PC-3 (cell line): ENCODE data around the gene CEP41. TPM values are rescaled to one million over a fixed set of nuclear protein-coding genes. Genes with fewer than 3 reads are reported as not detected.
A peak's percentile ranks its signal among the peaks of the same experiment; 100 is the strongest.

ENCODE experiments used
- ATAC-seq: fragments of 200-7000 bp; cut with Tn5 transposase; 2 replicates; pipeline ENCODE4 v1.9.1; 2020; ENCODE audit warnings: mild to moderate bottlenecking, moderate library complexity
- BruUV-seq: library from RNA; stranded (reverse); fragments of 400-500 nt; replicated peaks from 2 replicates; lab custom pipeline; 2021; lab: Mats Ljungman, UMichigan
- CTCF ChIA-PET: fragments of 300-600 bp; sonication (Branson Sonifier 250); formaldehyde crosslinking; loops from one replicate; lab custom pipeline; 2022; ENCODE audit warnings: antibody characterized with exemption; lab: Charles Lee
- POLR2A ChIA-PET: fragments of 300-600 bp; sonication (Branson Sonifier 250); formaldehyde crosslinking; loops from one replicate; lab custom pipeline; 2022; ENCODE audit warnings: antibody characterized with exemption; ENCODE audit not compliant: unreplicated experiment; lab: Charles Lee
- DNase-seq: peaks from one replicate; pipeline ENCODE4 v3.0.0-alpha.2; 2015
- H2AFZ ChIP-seq: fragments of 300-600 bp; sonication (generic); 2 replicates; pipeline ENCODE4 v1.6.0; 2016; ENCODE audit warnings: antibody characterized with exemption, low read length
- H3F3A ChIP-seq: fragments of 300-600 bp; sonication (generic); one replicate; pipeline ENCODE4 v1.6.0; 2017; ENCODE audit warnings: antibody characterized with exemption, low read length, control low read depth, mild to moderate bottlenecking; ENCODE audit not compliant: unreplicated experiment
- H3K27ac ChIP-seq: fragments of 300-600 bp; sonication (generic); 2 replicates; pipeline ENCODE4 v1.5.1; 2016; ENCODE audit warnings: mild to moderate bottlenecking, low read length
- H3K27me3 ChIP-seq: fragments of 300-600 bp; sonication (generic); 2 replicates; pipeline ENCODE4 v1.6.1; 2016; ENCODE audit warnings: low read length, mixed read lengths
- H3K36me3 ChIP-seq: fragments of 300-600 bp; sonication (generic); 2 replicates; pipeline ENCODE4 v1.6.1; 2016; ENCODE audit warnings: low read depth, mixed run types, low read length, mixed read lengths
- H3K4me1 ChIP-seq: fragments of 300-600 bp; sonication (generic); 2 replicates; pipeline ENCODE4 v1.5.1; 2016; ENCODE audit warnings: low read length; ENCODE audit not compliant: insufficient read depth
- H3K4me2 ChIP-seq: fragments of 300-600 bp; sonication (generic); 2 replicates; pipeline ENCODE4 v1.6.0; 2016; ENCODE audit warnings: low read length
- H3K4me3 ChIP-seq: fragments of 300-600 bp; sonication (generic); 2 replicates; pipeline ENCODE4 v1.5.1; 2016; ENCODE audit warnings: mild to moderate bottlenecking, low read length, mixed read lengths
- H3K79me2 ChIP-seq: fragments of 300-600 bp; sonication (generic); 2 replicates; pipeline ENCODE4 v1.6.1; 2017; ENCODE audit warnings: low read length, mixed read lengths
- H3K9ac ChIP-seq: fragments of 300-600 bp; sonication (generic); 2 replicates; pipeline ENCODE4 v1.6.0; 2016; ENCODE audit warnings: mild to moderate bottlenecking, low read length
- H3K9me2 ChIP-seq: fragments of 300-600 bp; sonication (generic); replicated peaks from 2 replicates; pipeline ENCODE4 v1.6.1; 2016; ENCODE audit warnings: mixed run types, low read length, mixed read lengths
- H3K9me3 ChIP-seq: fragments of 300-600 bp; sonication (generic); 2 replicates; pipeline ENCODE4 v1.6.1; 2016; ENCODE audit warnings: low read length, mixed read lengths
- H4K20me1 ChIP-seq: fragments of 300-600 bp; sonication (generic); 2 replicates; pipeline ENCODE4 v1.6.1; 2016; ENCODE audit warnings: low read length, mixed read lengths
- EZH2 ChIP-seq: fragments of 300-600 bp; sonication (generic); IDR thresholded peaks from one replicate; pipeline ENCODE4 v1.6.1; 2017; ENCODE audit warnings: antibody characterized with exemption, mild to moderate bottlenecking, low read length; ENCODE audit not compliant: unreplicated experiment
- EZH2phosphoT487 ChIP-seq: fragments of 300-600 bp; sonication (generic); IDR thresholded peaks from 2 replicates; pipeline ENCODE4 v1.6.1; 2018; ENCODE audit warnings: mild to moderate bottlenecking, antibody characterized with exemption, low read length, borderline replicate concordance
- intact Hi-C: fragments of 100-400 bp; cut with micrococcal nuclease; formaldehyde crosslinking; loops from 2 replicates; pipeline ENCODE4 v1.9.0; 2023
- total RNA-seq: library from RNA; depleted of rRNA; stranded (reverse); fragments of >200 nt; gene quantifications from 2 replicates; pipeline ENCODE4 v1.2.3, GENCODE V29; 2014
- TF ChIP-seq, protein P1 (sequence below): fragments of 300-600 bp; sonication (generic); conservative IDR thresholded peaks from 2 replicates; pipeline ENCODE4 v1.5.1; 2017; ENCODE audit warnings: antibody characterized with exemption, low read depth, mild to moderate bottlenecking, low read length

CEP41 gene
- total RNA-seq, 1 experiment from 2014 or later = 10.4 TPM

DNA sequence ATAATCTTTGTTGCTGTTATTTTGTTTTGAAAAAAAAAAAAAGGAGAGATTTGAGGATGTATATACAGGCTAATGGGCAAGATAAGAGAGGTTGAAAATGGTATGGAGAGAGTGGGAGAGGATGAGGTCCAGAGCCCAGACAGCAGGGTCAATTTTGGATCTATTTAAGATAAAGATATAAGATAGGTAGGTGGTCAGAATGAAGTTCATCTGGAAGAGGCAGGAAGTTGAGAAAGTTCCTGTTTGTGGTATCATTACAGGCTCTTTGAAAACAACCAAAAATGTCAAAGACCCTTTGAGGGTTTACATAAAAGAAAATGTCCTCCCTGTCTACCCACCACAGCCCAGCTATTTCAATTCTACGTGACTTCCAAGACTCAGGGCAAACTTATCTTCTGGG lies 7.5 kb downstream of the CEP41 start:
- no peak for DNase-seq
- TF ChIP-seq EZH2 = no peak
- TF ChIP-seq, protein P1, sequence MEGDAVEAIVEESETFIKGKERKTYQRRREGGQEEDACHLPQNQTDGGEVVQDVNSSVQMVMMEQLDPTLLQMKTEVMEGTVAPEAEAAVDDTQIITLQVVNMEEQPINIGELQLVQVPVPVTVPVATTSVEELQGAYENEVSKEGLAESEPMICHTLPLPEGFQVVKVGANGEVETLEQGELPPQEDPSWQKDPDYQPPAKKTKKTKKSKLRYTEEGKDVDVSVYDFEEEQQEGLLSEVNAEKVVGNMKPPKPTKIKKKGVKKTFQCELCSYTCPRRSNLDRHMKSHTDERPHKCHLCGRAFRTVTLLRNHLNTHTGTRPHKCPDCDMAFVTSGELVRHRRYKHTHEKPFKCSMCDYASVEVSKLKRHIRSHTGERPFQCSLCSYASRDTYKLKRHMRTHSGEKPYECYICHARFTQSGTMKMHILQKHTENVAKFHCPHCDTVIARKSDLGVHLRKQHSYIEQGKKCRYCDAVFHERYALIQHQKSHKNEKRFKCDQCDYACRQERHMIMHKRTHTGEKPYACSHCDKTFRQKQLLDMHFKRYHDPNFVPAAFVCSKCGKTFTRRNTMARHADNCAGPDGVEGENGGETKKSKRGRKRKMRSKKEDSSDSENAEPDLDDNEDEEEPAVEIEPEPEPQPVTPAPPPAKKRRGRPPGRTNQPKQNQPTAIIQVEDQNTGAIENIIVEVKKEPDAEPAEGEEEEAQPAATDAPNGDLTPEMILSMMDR = no peak
- no peak for TF ChIP-seq EZH2phosphoT487
- Histone ChIP-seq H3F3A (no peaks in the 10 kb centered on the region), H2AFZ (no peak overlapping the region), H3K9me2 (no peaks in the 10 kb centered on the region), H4K20me1 (no peaks in the 10 kb centered on the region), H3K9ac (no peak overlapping the region), H3K36me3 (no peaks in the 10 kb centered on the region), H3K4me3 (no peak overlapping the region), H3K4me2 (0 out of 2 replicates have a peak overlapping the region, but pooled peaks have one; percentile 13), H3K9me3 (no peaks in the 10 kb centered on the region), H3K79me2 (no peaks in the 10 kb centered on the region), H3K27ac (no peak overlapping the region), H3K27me3 (no peaks in the 10 kb centered on the region), H3K4me1 (peaks cover 10% of the 10 kb centered on the region)
- BruUV-seq = no TSS peak
- intact Hi-C loops = no loop called here
- ChIA-PET CTCF (no interaction called here), POLR2A (no interaction called here)
- ATAC-seq = no peak

DNA sequence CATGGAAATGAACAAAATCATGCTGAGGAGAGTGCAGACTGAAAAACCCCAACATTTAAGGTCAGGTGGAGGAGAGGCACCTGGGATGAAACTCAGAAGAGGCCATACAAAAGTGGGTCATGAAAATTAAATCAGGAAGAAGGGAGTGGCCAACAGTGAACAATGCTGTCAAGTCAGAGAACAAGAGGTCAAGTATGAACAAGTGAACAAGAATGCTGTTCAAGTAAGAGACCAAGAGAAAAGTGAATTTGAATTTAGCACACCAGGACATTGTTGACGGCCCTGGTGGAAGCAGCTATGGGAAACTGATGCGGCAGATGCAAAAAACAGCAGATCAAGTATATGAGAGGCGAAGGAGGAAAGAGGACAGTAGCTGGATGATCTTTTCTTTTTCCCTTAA lies 7.9 kb downstream of the CEP41 start:
- CTCF ChIA-PET = no interaction called here
- POLR2A ChIA-PET = no interaction called here
- Histone ChIP-seq H3K9ac (no peak overlapping the region), H3K4me3 (no peak overlapping the region), H2AFZ (no peak overlapping the region), H3K9me2 (no peaks in the 10 kb centered on the region), H3F3A (no peaks in the 10 kb centered on the region), H3K27ac (no peak overlapping the region), H3K4me2 (0 out of 2 replicates have a peak overlapping the region, but pooled peaks have one; percentile 13), H3K9me3 (no peaks in the 10 kb centered on the region), H3K27me3 (no peaks in the 10 kb centered on the region), H4K20me1 (no peaks in the 10 kb centered on the region), H3K79me2 (no peaks in the 10 kb centered on the region), H3K36me3 (no peaks in the 10 kb centered on the region), H3K4me1 (peaks cover 10% of the 10 kb centered on the region)
- DNase-seq = peak; percentile 24
- TF ChIP-seq, protein P1 = no peak
- TF ChIP-seq EZH2 (no peak), EZH2phosphoT487 (no peak)
- BruUV-seq = no TSS peak
- intact Hi-C loops = no loop called here
- no peak for ATAC-seq

DNA sequence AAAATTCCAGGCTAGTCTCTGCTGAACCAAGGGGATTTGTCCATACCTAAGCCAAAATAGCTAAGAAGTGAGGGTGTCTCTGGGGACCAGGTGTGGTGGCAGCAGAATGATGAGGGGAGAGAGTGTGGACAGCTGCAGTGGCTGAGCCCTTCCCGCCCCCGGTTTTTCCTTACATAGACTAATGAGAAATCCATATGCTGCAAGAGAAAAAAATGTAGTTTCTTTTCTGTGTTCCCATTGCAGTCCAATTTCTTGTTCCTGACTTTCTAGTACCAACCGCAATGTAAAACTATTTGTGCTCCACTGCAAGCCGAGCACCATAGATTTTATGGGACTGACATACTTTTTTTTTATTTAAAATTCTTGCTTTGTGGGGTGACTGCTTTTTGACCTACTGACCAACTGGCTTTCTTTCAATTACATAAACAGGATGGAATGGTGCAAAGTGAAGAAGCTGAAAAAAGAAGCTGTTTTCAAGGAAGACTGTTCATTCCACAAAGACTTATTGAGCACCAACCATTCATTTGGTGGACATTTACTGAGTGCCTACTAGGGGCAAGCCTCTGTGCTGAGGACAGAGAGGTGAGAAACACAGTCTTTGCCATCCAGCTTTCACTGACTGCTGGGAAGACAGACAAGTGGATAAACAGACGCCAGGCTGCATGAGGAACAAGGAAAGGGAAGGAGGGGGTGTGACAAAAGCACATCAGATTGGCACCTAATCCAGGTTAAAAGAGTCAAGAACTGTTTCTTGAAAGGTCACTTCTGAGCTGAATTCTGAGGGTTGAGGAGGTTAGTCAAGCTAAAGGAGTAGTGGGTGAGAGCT lies 9.8 kb downstream of the CEP41 start:
- intact Hi-C loops = no loop called here
- H3K9ac ChIP-seq = no peak overlapping the region

More for the DNA sequence above, 9.8 kb downstream of the CEP41 start:
- Histone ChIP-seq H3K4me1 (peaks cover 10% of the 10 kb centered on the region), H4K20me1 (no peaks in the 10 kb centered on the region), H3K36me3 (no peaks in the 10 kb centered on the region; the same call in 1 of the 2 replicates), H3K9me2 (no peaks in the 10 kb centered on the region), H3K27ac (no peak overlapping the region), H3K79me2 (no peaks in the 10 kb centered on the region), H3F3A (no peaks in the 10 kb centered on the region), H3K4me2 (no peak overlapping the region), H2AFZ (no peak overlapping the region), H3K4me3 (no peak overlapping the region), H3K9me3 (no peaks in the 10 kb centered on the region), H3K27me3 (no peaks in the 10 kb centered on the region)
- no TSS peak for BruUV-seq
- no peak for DNase-seq
- no peak for ATAC-seq
- CTCF ChIA-PET = no interaction called here
- TF ChIP-seq, protein P1 = no peak
- TF ChIP-seq EZH2 = no peak
- TF ChIP-seq EZH2phosphoT487 = no peak
- POLR2A ChIA-PET = no interaction called here
